GM12873 (cell line): Measurements from ENCODE around the gene UBE2C.

Experiments
- CTCF ChIP-seq: IDR thresholded peaks from 2 replicates; pipeline ENCODE4 v1.5.1; 2012; ENCODE audit warnings: low read depth, mild to moderate bottlenecking, moderate library complexity, low read length, control low read depth; ENCODE audit not compliant: insufficient read depth; ENCODE audit errors: missing control alignments

UBE2C gene

GRCh38 chr20:45841407-45842129, 29.1 kb downstream of the UBE2C start:
- no peak for TF ChIP-seq CTCF

- no peak for TF ChIP-seq CTCF
Observed at GRCh38 chr20:45842169-45842812, 29.8 kb downstream of the UBE2C start.

- TF ChIP-seq CTCF, result no peak
Observed at GRCh38 chr20:45843506-45843905, 31.1 kb downstream of the UBE2C start.

- no peak for TF ChIP-seq CTCF
Observed at GRCh38 chr20:45845452-45845851, 33.0 kb downstream of the UBE2C start.

GRCh38 chr20:45848421-45848820, 36.0 kb downstream of the UBE2C start:
- TF ChIP-seq CTCF, result no peak

- TF ChIP-seq CTCF, result no peak
Observed at GRCh38 chr20:45848969-45849582, 36.6 kb downstream of the UBE2C start.

GRCh38 chr20:45850238-45850637, 37.8 kb downstream of the UBE2C start:
- no peak for TF ChIP-seq CTCF
